ENCODE results near the gene OSTM1.

OSTM1 gene

GRCh38 chr6:108114841-108115597, 40.5 kb upstream of the OSTM1 start:
- no peak for DNase-seq (ENCODE audit: low read depth)
- peak overlapping the region; percentile 47 for H3K4me3 ChIP-seq (ENCODE audit: control insufficient read depth, low read depth, low read length)
- TF ChIP-seq CTCF (IDR thresholded peaks at IDR 0.05; ENCODE audit: control insufficient read depth, insufficient read depth, low read depth, low read length, missing control alignments) = no peak

- TF ChIP-seq CTCF (IDR thresholded peaks at IDR 0.05; ENCODE audit: control insufficient read depth, insufficient read depth, low read depth, low read length, missing control alignments) = peak; percentile 58
- peak overlapping the region; percentile 35 for H3K4me3 ChIP-seq (ENCODE audit: control insufficient read depth, low read depth, low read length)
- DNase-seq (ENCODE audit: low read depth) = peak; percentile 11
These were observed 39.3 kb upstream of the OSTM1 start for GRCh38 chr6:108113557-108114519.

- DNase-seq (ENCODE audit: low read depth) = no peak
- no peak overlapping the region for H3K4me3 ChIP-seq (ENCODE audit: control insufficient read depth, low read depth, low read length)
- TF ChIP-seq CTCF (IDR thresholded peaks at IDR 0.05; ENCODE audit: control insufficient read depth, insufficient read depth, low read depth, low read length, missing control alignments) = no peak
These were observed 33.8 kb upstream of the OSTM1 start for GRCh38 chr6:108108374-108108773.

GRCh38 chr6:108107102-108107501, 32.6 kb upstream of the OSTM1 start:
- TF ChIP-seq CTCF (IDR thresholded peaks at IDR 0.05; ENCODE audit: control insufficient read depth, insufficient read depth, low read depth, low read length, missing control alignments) = no peak
- H3K4me3 ChIP-seq (ENCODE audit: control insufficient read depth, low read depth, low read length) = no peak overlapping the region
- DNase-seq (ENCODE audit: low read depth) = no peak

GRCh38 chr6:108106694-108107093, 32.2 kb upstream of the OSTM1 start:
- no peak overlapping the region for H3K4me3 ChIP-seq (ENCODE audit: control insufficient read depth, low read depth, low read length)
- no peak for TF ChIP-seq CTCF (IDR thresholded peaks at IDR 0.05; ENCODE audit: control insufficient read depth, insufficient read depth, low read depth, low read length, missing control alignments)
- no peak for DNase-seq (ENCODE audit: low read depth)

GRCh38 chr6:108106261-108106660, 31.7 kb upstream of the OSTM1 start:
- no peak for TF ChIP-seq CTCF (IDR thresholded peaks at IDR 0.05; ENCODE audit: control insufficient read depth, insufficient read depth, low read depth, low read length, missing control alignments)
- no peak overlapping the region for H3K4me3 ChIP-seq (ENCODE audit: control insufficient read depth, low read depth, low read length)
- DNase-seq (ENCODE audit: low read depth) = no peak
